ENCODE data around the gene MOSPD3.
A peak's percentile ranks its signal among the peaks of the same experiment; 100 is the strongest.

The MOSPD3 gene

DNA sequence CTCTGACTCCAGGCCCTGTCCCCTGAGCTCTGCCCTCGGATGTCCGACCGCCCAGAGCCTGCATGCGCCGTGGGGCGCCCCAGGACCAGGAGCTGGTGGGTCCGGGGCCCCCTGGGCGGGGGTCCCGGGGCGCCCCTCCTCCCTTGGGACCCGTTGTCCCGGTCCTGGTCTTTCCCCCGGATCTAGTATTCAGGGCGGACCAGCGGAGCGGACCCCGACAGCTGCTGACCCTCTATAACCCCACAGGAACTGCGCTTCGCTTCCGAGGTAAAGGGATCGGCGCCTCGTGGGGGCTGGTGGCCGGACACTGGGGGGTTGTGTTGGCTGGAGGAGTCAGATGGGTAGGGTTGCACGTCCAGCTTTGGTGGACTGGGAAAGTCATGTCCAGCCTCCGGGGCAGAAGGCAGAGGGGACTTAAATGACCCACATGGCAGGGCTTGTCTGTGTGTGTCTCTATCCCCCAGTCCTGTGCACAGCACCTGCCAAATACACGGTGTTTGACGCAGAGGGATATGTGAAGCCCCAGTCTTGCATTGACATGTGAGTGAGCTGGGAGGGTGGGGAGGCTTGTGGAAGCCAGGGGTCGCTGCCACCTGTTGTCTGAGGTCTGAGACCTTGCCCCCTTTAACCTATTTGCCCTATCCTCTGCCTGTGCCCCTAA, 520 bp downstream of the MOSPD3 start:
- peak overlapping the region; percentile 80 for H3K4me3 ChIP-seq (ENCODE audit: low read length)
- 8% methylated on average over 28 of the region's 29 CpGs for WGBS
- no peaks in the 10 kb centered on the region for H3K4me1 ChIP-seq (ENCODE audit: insufficient read depth, low read length)
- H3K36me3 ChIP-seq (ENCODE audit: insufficient read depth, low read length) = 0 out of 2 replicates have a peak, but pooled peaks cover 2% of the 10 kb centered on the region
- H3K27ac ChIP-seq (ENCODE audit: low read depth, low read length) = no peak overlapping the region
- H3K27me3 ChIP-seq (ENCODE audit: insufficient read depth, low read length) = no peaks in the 10 kb centered on the region
- H3K9me3 ChIP-seq (ENCODE audit: insufficient read depth, low read depth, low read length) = no peaks in the 10 kb centered on the region
- H3K9ac ChIP-seq (ENCODE audit: low read depth, low read length) = peak overlapping the region; percentile 44

DNA sequence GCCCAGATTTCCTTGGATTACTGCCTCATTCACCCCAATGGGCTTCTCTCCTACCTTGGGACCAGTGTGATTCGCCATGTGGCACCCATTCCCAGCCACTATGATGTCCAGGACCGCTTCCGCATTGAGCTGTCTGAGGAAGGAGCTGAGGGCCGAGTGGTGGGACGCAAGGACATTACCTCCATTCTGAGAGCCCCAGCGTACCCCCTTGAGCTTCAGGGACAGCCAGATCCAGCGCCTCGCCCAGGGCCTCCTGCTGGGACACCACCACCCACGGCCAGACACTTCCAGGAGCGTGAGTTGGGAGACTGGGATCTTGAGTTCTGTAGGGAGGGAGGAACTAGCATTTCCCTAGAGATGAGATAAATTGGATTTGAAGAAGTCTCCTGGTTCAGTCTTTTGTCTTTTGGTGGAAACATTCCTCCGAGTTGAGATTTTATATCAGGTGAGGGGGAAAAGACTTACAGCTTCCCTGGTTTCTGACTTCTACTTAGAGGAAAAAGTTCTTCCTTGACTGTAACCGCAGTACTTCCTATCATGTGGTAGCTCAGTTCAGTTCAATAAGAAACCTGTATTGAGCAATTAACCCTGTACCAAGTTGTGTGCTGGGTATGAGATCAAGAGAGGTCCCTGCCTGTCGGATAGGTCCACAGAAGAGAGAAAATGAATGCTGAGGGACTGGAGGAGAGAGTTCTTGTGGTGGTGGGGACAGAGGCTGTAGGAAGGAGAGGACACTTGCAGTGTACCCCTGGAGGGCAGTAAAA, 1.3 kb downstream of the MOSPD3 start:
- H3K9ac ChIP-seq (ENCODE audit: low read depth, low read length) = no peak overlapping the region
- H3K27ac ChIP-seq (ENCODE audit: low read depth, low read length) = no peak overlapping the region
- WGBS = 93% methylated on average over 13 of the region's 13 CpGs
- H3K9me3 ChIP-seq (ENCODE audit: insufficient read depth, low read depth, low read length) = no peaks in the 10 kb centered on the region
- no peaks in the 10 kb centered on the region for H3K27me3 ChIP-seq (ENCODE audit: insufficient read depth, low read length)
- H3K4me3 ChIP-seq (ENCODE audit: low read length) = peak overlapping the region; percentile 80; the same call in 1 of the 2 replicates
- no peaks in the 10 kb centered on the region for H3K36me3 ChIP-seq (ENCODE audit: insufficient read depth, low read length)
- H3K4me1 ChIP-seq (ENCODE audit: insufficient read depth, low read length) = no peaks in the 10 kb centered on the region

DNA sequence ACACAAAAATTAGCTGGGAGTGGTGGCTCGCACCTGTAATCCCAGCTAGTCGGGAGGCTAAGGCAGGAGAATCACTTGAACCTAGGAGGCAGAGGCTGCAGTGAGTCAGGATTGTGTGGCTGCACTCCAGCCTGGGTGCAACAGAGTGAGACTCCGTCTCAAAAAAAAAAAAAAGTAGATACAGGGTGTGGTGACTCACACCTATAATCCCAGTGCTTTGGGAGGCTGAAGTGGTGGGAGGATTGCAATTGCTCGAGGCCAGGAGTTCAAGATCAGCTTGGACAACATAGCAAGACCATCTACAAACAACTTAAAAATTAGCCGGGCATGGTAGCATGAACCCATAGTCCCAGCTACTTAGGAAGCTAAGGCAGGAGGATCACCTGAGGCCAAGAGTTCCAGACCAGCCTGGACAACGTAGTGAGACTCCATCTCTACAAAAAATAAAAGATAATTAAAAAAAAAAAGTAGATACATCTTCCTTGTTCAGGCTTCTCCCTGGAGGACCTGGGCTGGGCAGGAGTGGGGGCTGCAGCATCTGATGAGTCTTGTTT, 2.0 kb downstream of the MOSPD3 start:
- no peaks in the 10 kb centered on the region for H3K27me3 ChIP-seq (ENCODE audit: insufficient read depth, low read length)
- H3K9me3 ChIP-seq (ENCODE audit: insufficient read depth, low read depth, low read length) = no peaks in the 10 kb centered on the region
- no peaks in the 10 kb centered on the region for H3K4me1 ChIP-seq (ENCODE audit: insufficient read depth, low read length)
- no peak overlapping the region for H3K9ac ChIP-seq (ENCODE audit: low read depth, low read length)
- H3K4me3 ChIP-seq (ENCODE audit: low read length) = no peak overlapping the region
- no peaks in the 10 kb centered on the region for H3K36me3 ChIP-seq (ENCODE audit: insufficient read depth, low read length)
- WGBS = 97% methylated on average over 4 of the region's 6 CpGs
- no peak overlapping the region for H3K27ac ChIP-seq (ENCODE audit: low read depth, low read length)

DNA sequence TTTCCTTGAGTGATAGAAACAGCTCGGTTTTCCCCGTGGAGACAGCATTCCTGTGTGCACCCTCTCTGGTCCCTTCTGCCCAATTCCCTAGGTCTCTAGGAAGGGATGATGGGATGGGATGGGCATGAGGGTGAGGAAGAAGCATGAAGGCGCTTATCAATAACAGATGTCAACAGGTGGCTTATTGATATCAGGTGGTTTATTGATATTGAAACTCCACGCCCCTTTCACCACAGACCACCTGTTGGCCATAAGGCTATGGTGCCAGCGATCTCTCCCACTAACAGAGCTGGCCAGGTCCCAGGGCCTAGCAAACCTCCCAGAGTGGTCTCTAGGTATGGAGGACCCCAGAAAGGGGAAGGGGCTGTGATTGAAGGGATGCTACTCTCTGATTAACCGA, 7.9 kb downstream of the MOSPD3 start:
- no peak overlapping the region for H3K27ac ChIP-seq (ENCODE audit: low read depth, low read length)
- WGBS = 91% methylated on average over 5 of the region's 6 CpGs
- no peaks in the 10 kb centered on the region for H3K36me3 ChIP-seq (ENCODE audit: insufficient read depth, low read length)
- no peaks in the 10 kb centered on the region for H3K4me1 ChIP-seq (ENCODE audit: insufficient read depth, low read length)
- H3K27me3 ChIP-seq (ENCODE audit: insufficient read depth, low read length) = peaks cover 1% of the 10 kb centered on the region
- H3K9ac ChIP-seq (ENCODE audit: low read depth, low read length) = no peak overlapping the region
- H3K4me3 ChIP-seq (ENCODE audit: low read length) = no peak overlapping the region
- no peaks in the 10 kb centered on the region for H3K9me3 ChIP-seq (ENCODE audit: insufficient read depth, low read depth, low read length)

DNA sequence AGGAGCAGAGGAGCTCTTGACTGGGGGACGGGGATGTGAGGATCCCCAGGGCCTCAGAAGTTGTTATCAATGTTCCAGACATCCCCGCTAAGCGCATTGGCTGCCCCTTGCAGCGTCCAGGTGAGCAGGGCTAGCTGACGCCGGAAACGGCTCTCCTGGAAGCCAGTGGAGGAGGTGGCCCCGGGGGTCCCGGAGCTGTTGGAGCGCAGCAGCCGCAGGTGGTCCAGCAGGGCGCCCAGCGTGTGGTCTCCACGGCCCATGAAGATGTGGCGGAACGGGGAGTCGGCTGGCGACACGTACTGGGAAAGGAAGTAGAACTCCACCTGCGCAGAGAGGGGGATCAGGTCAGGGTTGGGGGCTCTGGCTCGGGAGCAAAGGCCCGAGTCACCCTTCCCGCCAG, 8.5 kb downstream of the MOSPD3 start:
- Histone ChIP-seq H3K27me3 (ENCODE audit: insufficient read depth, low read length) (peaks cover 5% of the 10 kb centered on the region), H3K4me1 (ENCODE audit: insufficient read depth, low read length) (no peaks in the 10 kb centered on the region), H3K36me3 (ENCODE audit: insufficient read depth, low read length) (no peaks in the 10 kb centered on the region), H3K9me3 (ENCODE audit: insufficient read depth, low read depth, low read length) (no peaks in the 10 kb centered on the region), H3K27ac (ENCODE audit: low read depth, low read length) (no peak overlapping the region), H3K4me3 (ENCODE audit: low read length) (no peak overlapping the region), H3K9ac (ENCODE audit: low read depth, low read length) (no peak overlapping the region)
- 95% methylated on average over 23 of the region's 23 CpGs for whole genome bisulfite sequencing

DNA sequence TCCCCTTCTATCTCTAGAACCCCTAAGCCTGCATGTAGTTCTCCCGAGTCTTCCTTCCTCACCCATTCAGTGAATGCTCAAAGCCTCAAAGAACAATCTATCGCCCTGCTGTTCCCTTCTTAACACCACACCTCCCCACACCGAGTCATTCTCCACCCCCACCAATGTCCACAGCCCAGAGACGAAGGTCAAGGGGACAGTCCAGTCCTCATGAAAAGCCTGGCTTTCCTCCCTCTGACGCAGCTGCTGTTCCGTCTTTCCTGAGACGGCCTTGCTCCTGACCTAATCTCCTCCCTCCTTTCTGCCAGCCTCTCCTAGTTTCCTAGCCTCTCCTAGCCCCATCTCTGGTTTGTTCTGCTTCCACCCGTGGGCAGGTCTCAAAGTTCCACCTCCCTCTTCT, 9.2 kb downstream of the MOSPD3 start:
- Histone ChIP-seq H3K4me3 (ENCODE audit: low read length) (no peak overlapping the region), H3K27ac (ENCODE audit: low read depth, low read length) (no peak overlapping the region), H3K36me3 (ENCODE audit: insufficient read depth, low read length) (no peaks in the 10 kb centered on the region), H3K4me1 (ENCODE audit: insufficient read depth, low read length) (no peaks in the 10 kb centered on the region), H3K27me3 (ENCODE audit: insufficient read depth, low read length) (peaks cover 10% of the 10 kb centered on the region), H3K9me3 (ENCODE audit: insufficient read depth, low read depth, low read length) (no peaks in the 10 kb centered on the region), H3K9ac (ENCODE audit: low read depth, low read length) (no peak overlapping the region)
- 85% methylated on average over 8 of the region's 8 CpGs for WGBS

DNA sequence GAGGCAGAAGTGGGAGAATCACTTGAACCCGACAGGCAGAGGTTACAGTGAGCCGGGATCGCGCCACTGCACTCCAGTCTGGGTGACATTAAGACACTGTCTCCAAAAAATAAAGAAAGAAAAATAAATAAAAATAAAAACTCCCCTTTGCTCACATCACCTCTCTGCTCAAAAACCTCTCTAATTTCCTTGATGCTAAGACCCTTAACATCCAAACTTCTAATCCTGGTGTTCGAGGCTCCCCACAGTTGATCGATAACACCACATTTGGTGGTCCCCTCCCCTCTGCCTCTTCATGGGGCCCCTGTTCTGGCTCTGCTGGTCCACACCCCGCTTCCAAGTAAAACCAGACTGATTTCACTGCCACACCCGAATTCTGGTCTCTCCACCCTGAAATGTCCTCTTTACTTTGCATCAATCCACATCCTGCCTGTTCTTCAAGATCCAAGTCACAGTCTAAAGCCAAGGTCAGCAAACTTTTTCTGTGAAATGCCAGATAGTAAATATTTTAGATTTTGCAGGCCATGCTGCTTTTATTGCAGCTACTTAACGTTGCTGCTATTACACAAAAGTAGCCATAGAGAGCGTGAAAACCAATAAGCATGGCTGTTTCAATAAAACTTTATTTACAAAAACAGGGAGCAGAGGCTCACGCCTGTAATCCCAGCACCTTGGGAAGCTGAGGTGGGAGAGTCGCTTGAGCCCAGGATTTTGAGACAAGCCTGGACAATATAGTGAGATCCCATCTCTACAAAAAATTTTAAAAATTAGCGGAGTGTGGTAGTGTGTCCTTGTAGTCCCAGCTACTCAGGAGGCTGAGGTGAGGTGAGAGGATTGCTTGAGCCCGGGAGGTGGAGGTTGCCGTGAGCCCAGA, 11.8 kb downstream of the MOSPD3 start:
- Histone ChIP-seq H3K9me3 (ENCODE audit: insufficient read depth, low read depth, low read length) (no peaks in the 10 kb centered on the region), H3K4me3 (ENCODE audit: low read length) (no peak overlapping the region), H3K9ac (ENCODE audit: low read depth, low read length) (no peak overlapping the region), H3K4me1 (ENCODE audit: insufficient read depth, low read length) (no peaks in the 10 kb centered on the region), H3K36me3 (ENCODE audit: insufficient read depth, low read length) (no peaks in the 10 kb centered on the region), H3K27me3 (ENCODE audit: insufficient read depth, low read length) (peaks cover 14% of the 10 kb centered on the region), H3K27ac (ENCODE audit: low read depth, low read length) (no peak overlapping the region)
- 90% methylated on average over 15 of the region's 15 CpGs for WGBS

DNA sequence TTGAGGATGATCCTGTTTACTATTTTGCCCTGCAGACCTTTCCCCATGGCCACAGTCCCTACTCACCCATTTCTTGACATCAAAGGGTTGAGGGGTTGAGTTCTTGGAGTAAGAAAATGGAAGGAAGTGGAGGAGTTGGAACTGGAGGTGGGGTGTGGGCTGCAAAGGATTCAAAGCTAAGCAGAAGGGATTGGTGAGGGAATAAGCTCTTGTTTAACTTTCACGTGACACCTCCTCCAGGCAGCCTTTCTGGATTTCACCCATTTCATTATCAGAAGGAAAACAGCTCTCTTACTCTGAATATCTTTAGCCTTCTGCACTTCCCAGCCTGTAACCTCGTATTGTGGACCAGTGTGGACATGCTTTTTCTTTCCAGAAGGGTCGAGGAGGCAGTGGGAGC, 13.7 kb downstream of the MOSPD3 start:
- Histone ChIP-seq H3K4me3 (ENCODE audit: low read length) (peak overlapping the region; percentile 39), H3K36me3 (ENCODE audit: insufficient read depth, low read length) (no peaks in the 10 kb centered on the region), H3K27me3 (ENCODE audit: insufficient read depth, low read length) (peaks cover 14% of the 10 kb centered on the region), H3K27ac (ENCODE audit: low read depth, low read length) (no peak overlapping the region), H3K4me1 (ENCODE audit: insufficient read depth, low read length) (no peaks in the 10 kb centered on the region), H3K9me3 (ENCODE audit: insufficient read depth, low read depth, low read length) (no peaks in the 10 kb centered on the region), H3K9ac (ENCODE audit: low read depth, low read length) (no peak overlapping the region)
- WGBS = 18% methylated on average over 3 of the region's 3 CpGs

DNA sequence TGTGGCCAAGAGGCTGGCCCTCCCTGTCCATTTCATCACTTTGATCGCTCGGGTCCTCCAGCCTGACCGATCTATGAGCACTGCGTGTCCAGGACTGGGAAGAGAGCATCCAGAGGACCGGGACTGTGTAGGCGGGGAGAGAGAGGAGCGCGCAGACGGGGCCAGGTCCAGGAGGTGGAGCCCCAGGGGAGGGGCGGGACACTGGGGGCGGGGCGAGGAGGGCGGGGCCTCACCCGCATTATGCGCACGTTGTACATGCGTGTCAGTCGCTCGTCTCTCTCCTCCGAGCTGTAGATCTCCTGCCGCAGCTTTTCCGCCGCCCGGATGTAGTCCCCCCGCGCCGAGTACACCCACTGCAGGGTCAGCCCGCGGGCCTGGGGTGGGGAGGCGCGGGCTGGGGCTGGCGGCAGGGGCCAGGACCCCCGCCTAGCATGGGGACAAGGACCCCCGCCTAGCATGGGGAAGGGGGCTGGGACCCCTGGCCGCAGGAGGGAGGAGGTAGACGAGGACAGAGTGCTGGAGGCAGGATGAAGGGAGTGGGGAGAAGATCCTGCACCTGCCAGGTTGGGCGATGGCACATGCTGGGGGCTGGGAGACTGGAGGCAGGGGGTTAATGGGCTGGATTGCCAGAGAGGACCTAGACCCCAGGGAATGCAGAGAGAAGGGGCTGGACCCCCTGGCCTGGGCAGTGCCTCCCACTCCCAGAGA, 14.3 kb downstream of the MOSPD3 start:
- Histone ChIP-seq H3K9ac (ENCODE audit: low read depth, low read length) (peak overlapping the region; percentile 56; the same call in 1 of the 2 replicates), H3K27ac (ENCODE audit: low read depth, low read length) (no peak overlapping the region), H3K27me3 (ENCODE audit: insufficient read depth, low read length) (peaks cover 18% of the 10 kb centered on the region), H3K36me3 (ENCODE audit: insufficient read depth, low read length) (no peaks in the 10 kb centered on the region), H3K9me3 (ENCODE audit: insufficient read depth, low read depth, low read length) (no peaks in the 10 kb centered on the region), H3K4me3 (ENCODE audit: low read length) (peak overlapping the region; percentile 39), H3K4me1 (ENCODE audit: insufficient read depth, low read length) (no peaks in the 10 kb centered on the region)
- WGBS = 6% methylated on average over 37 of the region's 37 CpGs

DNA sequence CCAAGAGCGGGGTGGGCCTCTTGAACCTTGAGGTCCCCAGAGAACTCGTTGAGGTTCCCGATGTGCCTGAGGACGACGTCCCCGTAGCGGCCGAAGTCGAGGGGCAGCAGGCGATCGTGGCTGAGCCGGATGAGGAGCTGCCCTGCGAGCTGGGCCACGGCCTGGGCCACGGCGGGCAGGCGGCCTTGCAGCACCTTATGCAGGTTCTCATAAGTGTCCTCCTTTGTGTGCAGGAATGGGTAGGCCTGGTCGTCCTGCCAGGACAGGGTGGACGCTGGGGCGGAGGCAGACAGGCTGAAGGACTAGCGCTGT, 14.9 kb downstream of the MOSPD3 start:
- Histone ChIP-seq H3K9me3 (ENCODE audit: insufficient read depth, low read depth, low read length) (no peaks in the 10 kb centered on the region), H3K4me1 (ENCODE audit: insufficient read depth, low read length) (no peaks in the 10 kb centered on the region), H3K4me3 (ENCODE audit: low read length) (peak overlapping the region; percentile 39; the same call in 1 of the 2 replicates), H3K36me3 (ENCODE audit: insufficient read depth, low read length) (no peaks in the 10 kb centered on the region), H3K27me3 (ENCODE audit: insufficient read depth, low read length) (peaks cover 23% of the 10 kb centered on the region), H3K27ac (ENCODE audit: low read depth, low read length) (no peak overlapping the region), H3K9ac (ENCODE audit: low read depth, low read length) (no peak overlapping the region)
- WGBS = 92% methylated on average over 21 of the region's 21 CpGs

All from HUES64 (cell line).